ENCODE results near the gene INSL3.
A peak's percentile ranks its signal among the peaks of the same experiment; 100 is the strongest.
"Not testable (repeated sequence)": the region's sequence is repeated elsewhere in the genome, so short reads cannot be mapped to it uniquely, and the experiment has no call there.

The INSL3 gene

GRCh38 chr19:17812099-17812498 is 9.2 kb downstream of the INSL3 start:
- no peak for DNase-seq (ENCODE audit: low read depth)

GRCh38 chr19:17811681-17812080 is 9.6 kb downstream of the INSL3 start:
- no peak for DNase-seq (ENCODE audit: low read depth)

- no peak for DNase-seq (ENCODE audit: low read depth)
Measured at GRCh38 chr19:17811103-17811502, 10.2 kb downstream of the INSL3 start.

GRCh38 chr19:17807731-17808316 is 13.5 kb downstream of the INSL3 start:
- DNase-seq (ENCODE audit: low read depth), result no peak

- no peak for DNase-seq (ENCODE audit: low read depth)
Measured at GRCh38 chr19:17806945-17807344, 14.4 kb downstream of the INSL3 start.

- no peak for DNase-seq (ENCODE audit: low read depth)
Measured at GRCh38 chr19:17805427-17805826, 15.9 kb downstream of the INSL3 start.

DNA sequence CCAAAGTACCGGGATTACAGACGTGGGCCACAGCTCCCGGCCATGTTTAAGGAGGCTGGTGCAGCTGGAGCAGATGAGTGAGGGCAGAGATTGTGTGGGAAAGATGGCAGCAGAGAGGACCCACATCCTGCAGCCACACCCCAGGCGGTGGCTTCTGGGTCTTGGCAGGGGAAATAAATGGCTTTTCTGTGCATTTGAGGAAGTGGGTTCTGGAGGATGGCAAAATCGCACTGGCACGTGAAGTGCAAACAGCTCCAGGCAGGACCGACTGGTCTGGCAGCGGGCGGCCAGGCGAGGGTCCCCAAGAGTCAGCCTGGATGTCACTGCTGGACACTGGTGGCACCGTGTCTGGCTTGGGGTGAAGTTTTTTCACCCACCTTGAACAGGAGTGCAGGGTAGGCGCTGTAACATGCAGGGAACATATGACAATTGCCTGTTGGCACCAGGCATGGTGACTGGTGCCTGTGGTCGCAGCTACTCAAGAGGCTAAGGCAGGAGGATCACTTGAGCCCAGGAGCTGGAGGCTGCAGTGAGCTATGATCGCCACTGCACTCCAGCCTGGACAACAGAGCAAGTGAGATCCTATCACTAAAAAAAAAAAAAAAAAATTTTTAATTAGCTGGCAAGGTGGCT is 17.9 kb downstream of the INSL3 start:
- DNase-seq (ENCODE audit: low read depth), result no peak

GRCh38 chr19:17802137-17802858 is 19.0 kb downstream of the INSL3 start:
- DNase-seq (ENCODE audit: low read depth), result no peak

GRCh38 chr19:17798599-17798998 is 22.7 kb downstream of the INSL3 start:
- DNase-seq (ENCODE audit: low read depth), result not testable (repeated sequence)

- peak; percentile 25 for DNase-seq (ENCODE audit: low read depth)
Measured at GRCh38 chr19:17797424-17798201, 23.7 kb downstream of the INSL3 start.

DNA sequence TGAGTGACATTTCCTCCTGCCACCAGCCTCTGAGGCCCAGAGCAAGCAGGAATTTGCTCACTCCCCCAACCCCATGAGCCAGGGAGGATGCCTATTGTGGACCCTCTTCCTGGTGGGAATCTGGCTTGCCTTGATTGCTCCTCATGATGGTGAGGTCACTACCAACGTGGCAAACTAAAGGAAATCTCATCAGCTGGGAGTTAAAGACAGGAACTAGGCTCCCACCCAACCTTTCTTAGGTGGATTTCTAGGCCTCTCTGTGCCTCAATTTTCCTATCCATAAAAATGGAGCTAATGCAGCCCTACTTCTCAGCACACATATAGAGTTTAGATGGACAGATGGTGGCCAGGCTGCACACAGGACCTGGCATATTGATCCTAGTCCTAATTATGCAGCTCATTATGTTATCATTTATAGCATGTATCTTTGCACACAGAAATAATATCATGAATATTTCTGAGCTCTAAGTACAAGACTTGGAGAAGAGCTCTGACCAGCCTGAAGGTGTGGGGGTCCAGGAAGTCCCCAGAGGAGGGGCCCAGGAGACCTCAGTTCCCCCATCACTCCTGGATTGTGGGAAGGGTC is 24.4 kb downstream of the INSL3 start:
- DNase-seq (ENCODE audit: low read depth), result no peak

GRCh38 chr19:17796013-17796837 is 25.1 kb downstream of the INSL3 start:
- DNase-seq (ENCODE audit: low read depth), result no peak

GRCh38 chr19:17795495-17795856 is 25.8 kb downstream of the INSL3 start:
- no peak for DNase-seq (ENCODE audit: low read depth)

GRCh38 chr19:17794731-17795494 is 26.4 kb downstream of the INSL3 start, which contains the start of gene B3GNT3:
TSS of gene B3GNT3 (plus strand) at chr19:17795138. CDS start at chr19:17807808, 12,670 bp downstream.
- no peak for DNase-seq (ENCODE audit: low read depth)

GRCh38 chr19:17794412-17794730 is 26.9 kb downstream of the INSL3 start:
- DNase-seq (ENCODE audit: low read depth), result no peak

GRCh38 chr19:17790059-17790780 is 31.1 kb downstream of the INSL3 start:
- no peak for DNase-seq (ENCODE audit: low read depth)

GRCh38 chr19:17788632-17789031 is 32.7 kb downstream of the INSL3 start:
- DNase-seq (ENCODE audit: low read depth), result no peak

GRCh38 chr19:17787274-17787913 is 33.9 kb downstream of the INSL3 start:
- DNase-seq (ENCODE audit: low read depth), result no peak

- peak; percentile 64 for DNase-seq (ENCODE audit: low read depth)
Measured at GRCh38 chr19:17784201-17785008, 36.9 kb downstream of the INSL3 start.
